ENCODE data around the gene PRDX3. TPM values are rescaled to one million over a fixed set of nuclear protein-coding genes. Genes with fewer than 3 reads are reported as not detected.

The PRDX3 gene
- total RNA-seq, 2 donors from 2014 or later = 123 to 167 TPM

DNA sequence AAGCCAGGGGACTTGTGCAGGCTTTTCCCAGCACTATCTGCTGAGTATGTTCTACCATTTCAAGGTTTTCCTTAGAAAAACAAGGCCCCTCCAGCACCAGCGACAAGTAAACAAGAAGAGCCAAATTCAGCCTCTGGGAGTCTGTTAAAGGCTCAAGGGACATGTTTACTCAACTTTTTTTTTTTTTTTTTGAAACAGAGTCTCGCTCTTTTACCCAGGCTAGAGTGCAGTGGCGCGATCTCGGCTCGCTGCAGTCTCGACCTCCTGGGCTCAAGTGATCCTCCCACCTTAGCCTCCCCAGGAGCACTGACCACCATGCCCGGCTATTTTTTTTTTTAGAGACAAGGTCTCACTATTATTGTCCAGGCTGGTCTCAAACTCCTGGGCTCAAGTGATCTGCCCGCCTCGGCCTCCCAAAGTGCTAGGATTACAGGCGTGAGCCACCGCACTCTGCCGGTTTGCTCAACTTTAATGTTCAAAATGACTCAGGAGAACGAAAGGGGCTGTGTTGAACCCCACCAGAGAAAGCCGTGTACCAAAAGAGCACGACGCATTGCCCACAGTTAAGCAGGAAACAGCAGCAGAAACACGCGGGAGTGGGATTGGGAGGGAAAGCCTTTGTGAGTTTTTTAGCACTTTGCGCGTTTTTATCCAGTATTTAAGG, 772 bp downstream of the PRDX3 start:
- TF ChIP-seq CTCF (IDR thresholded peaks at IDR 0.05) (no peak), POLR2A (IDR thresholded peaks at IDR 0.05) (no peak), POLR2AphosphoS5 (IDR thresholded peaks at IDR 0.05) (no peak)
- Histone ChIP-seq H3K4me1 (replicated peaks) (no peaks in the 10 kb centered on the region), H3K4me3 (peak overlapping the region; percentile 64 to 68), H3K36me3 (no peaks in the 10 kb centered on the region), H3K9me3 (no peaks in the 10 kb centered on the region), H3K27ac (peak overlapping the region; percentile 88 to 93), H3K27me3 (replicated peaks; ENCODE audit: insufficient read depth) (no peaks in the 10 kb centered on the region)
- intact Hi-C loops (cut with DNase I) = no loop called here
- no peak for DNase-seq (ENCODE audit: low spot score)
- WGBS = 22% methylated on average over 21 of the region's 21 CpGs

DNA sequence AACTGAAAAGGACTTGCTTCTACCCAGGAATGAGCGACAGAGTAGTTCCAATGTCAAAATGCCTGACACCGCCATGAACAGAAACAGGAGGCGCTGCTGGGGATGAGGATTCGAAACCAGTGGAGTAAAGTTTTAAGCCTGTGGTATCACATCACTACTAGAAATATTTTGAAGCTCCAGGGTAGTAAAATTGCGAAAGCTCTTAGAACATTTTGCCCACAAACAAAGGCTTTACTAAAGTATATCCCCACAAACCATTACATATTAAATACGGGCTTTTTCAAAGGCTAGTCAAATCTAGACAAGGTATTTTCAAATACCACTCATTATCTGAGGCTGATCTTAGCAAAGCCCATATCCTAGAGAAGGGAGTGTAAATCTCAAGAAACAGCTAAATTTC, 2.4 kb downstream of the PRDX3 start:
- Histone ChIP-seq H3K4me3 (no peak overlapping the region), H3K9me3 (no peaks in the 10 kb centered on the region), H3K27ac (no peak overlapping the region), H3K4me1 (replicated peaks) (no peaks in the 10 kb centered on the region), H3K27me3 (replicated peaks; ENCODE audit: insufficient read depth) (no peaks in the 10 kb centered on the region), H3K36me3 (peaks cover 0 to 4% of the 10 kb centered on the region in 2 donors)
- no peak for DNase-seq (ENCODE audit: low spot score)
- no peak for TF ChIP-seq POLR2A (IDR thresholded peaks at IDR 0.05)
- TF ChIP-seq POLR2AphosphoS5 (IDR thresholded peaks at IDR 0.05) = no peak
- TF ChIP-seq CTCF (IDR thresholded peaks at IDR 0.05) = no peak
- WGBS = 89% methylated on average over 6 of the region's 6 CpGs
- intact Hi-C loops (cut with DNase I) = no loop called here

DNA sequence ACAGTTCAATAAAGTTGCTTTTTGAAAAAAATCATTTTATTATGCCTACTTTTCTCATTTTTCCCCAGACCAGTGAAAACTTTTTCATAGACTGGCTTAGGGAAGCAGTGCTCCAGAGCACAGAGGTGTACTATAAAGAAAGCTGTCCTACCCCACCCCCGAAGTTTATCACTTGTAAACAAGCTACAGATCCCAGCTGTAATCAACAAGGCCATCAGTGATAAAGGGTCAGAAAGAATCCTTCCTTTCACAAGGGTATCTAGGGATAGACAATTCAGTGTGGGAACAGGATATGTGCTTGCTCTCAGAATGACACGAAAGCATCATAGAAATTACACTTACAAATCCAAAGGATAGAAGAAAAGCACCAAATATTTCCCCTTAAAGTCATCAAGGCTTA, 4.5 kb downstream of the PRDX3 start:
- H3K27ac ChIP-seq = no peak overlapping the region
- no peaks in the 10 kb centered on the region for H3K9me3 ChIP-seq
- H3K27me3 ChIP-seq (replicated peaks; ENCODE audit: insufficient read depth) = no peaks in the 10 kb centered on the region
- TF ChIP-seq CTCF (IDR thresholded peaks at IDR 0.05) (no peak), POLR2A (IDR thresholded peaks at IDR 0.05) (no peak), POLR2AphosphoS5 (IDR thresholded peaks at IDR 0.05) (no peak)
- intact Hi-C loops (cut with DNase I) = no loop called here
- H3K4me3 ChIP-seq = no peak overlapping the region
- H3K36me3 ChIP-seq = peaks cover 0 to 14% of the 10 kb centered on the region in 2 donors
- H3K4me1 ChIP-seq (replicated peaks) = no peaks in the 10 kb centered on the region
- 59% methylated on average over 2 of the region's 2 CpGs for WGBS
- no peak for DNase-seq (ENCODE audit: low spot score)

DNA sequence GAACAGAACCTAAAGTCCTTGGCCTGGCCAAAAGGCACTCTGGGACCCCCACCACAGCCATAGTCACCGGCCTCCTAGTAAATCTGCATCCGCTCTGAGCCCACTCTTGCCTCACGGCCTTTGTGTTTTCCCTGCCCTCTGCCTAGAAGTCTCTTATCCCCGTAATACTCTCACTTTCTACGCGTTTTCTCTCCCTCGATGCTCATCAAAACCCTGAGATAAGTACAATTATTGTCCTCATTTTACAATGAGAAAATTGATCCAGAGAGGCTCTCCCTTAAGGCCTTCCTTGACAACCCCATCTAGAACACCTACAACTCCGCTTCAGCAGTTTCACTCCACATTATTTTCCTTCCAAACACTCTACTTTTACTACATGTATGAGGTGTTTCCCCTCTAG, 11.6 kb downstream of the PRDX3 start:
- no peak for DNase-seq (ENCODE audit: low spot score)
- no peaks in the 10 kb centered on the region for H3K9me3 ChIP-seq
- H3K36me3 ChIP-seq = peaks cover 0 to 18% of the 10 kb centered on the region in 2 donors
- no peaks in the 10 kb centered on the region for H3K4me1 ChIP-seq (replicated peaks)
- 80% methylated on average over 8 of the region's 8 CpGs for WGBS
- H3K27me3 ChIP-seq (replicated peaks; ENCODE audit: insufficient read depth) = no peaks in the 10 kb centered on the region
- peak overlapping the region; percentile 22 to 86 for H3K27ac ChIP-seq
- no peak overlapping the region for H3K4me3 ChIP-seq
- TF ChIP-seq POLR2A (IDR thresholded peaks at IDR 0.05) = no peak
- no peak for TF ChIP-seq CTCF (IDR thresholded peaks at IDR 0.05)
- no peak for TF ChIP-seq POLR2AphosphoS5 (IDR thresholded peaks at IDR 0.05)
- intact Hi-C loops (cut with DNase I) = no loop called here

DNA sequence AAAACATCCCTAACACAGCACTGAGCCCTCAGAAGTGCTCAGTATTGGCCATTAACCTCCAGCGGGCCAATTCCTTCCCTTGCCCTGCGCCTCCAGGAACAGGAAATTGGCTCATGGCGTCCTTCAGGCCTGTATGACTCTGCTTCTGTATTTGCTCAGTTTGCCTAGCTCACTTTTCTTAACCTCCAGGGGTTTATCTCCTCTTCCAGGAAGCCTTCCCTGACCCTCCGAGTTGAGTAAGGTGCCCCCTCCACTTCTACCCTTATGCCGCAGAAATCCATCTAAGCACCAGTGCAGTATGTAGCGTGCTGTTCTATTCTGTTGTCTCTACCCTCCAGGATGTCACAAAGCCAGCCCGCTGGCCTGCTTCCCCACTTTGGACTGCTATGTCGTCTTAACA, 12.0 kb downstream of the PRDX3 start:
- TF ChIP-seq POLR2AphosphoS5 (IDR thresholded peaks at IDR 0.05) = no peak
- TF ChIP-seq CTCF (IDR thresholded peaks at IDR 0.05) = no peak
- no peak for TF ChIP-seq POLR2A (IDR thresholded peaks at IDR 0.05)
- Histone ChIP-seq H3K36me3 (peaks cover 0 to 18% of the 10 kb centered on the region in 2 donors), H3K27me3 (replicated peaks; ENCODE audit: insufficient read depth) (no peaks in the 10 kb centered on the region), H3K4me1 (replicated peaks) (no peaks in the 10 kb centered on the region), H3K27ac (peak overlapping the region; percentile 86 to 92), H3K4me3 (no peak overlapping the region), H3K9me3 (no peaks in the 10 kb centered on the region)
- intact Hi-C loops (cut with DNase I) = no loop called here
- DNase-seq (ENCODE audit: low spot score) = no peak
- WGBS = 72% methylated on average over 8 of the region's 8 CpGs
